Fibroblast of lung (primary cell): ENCODE measurements around the gene SLC44A5.

Experiments
- CTCF ChIP-seq, 2 donors: IDR thresholded peaks in 1 of 2; conservative IDR thresholded peaks in 1 of 2; 1 replicate in 1 of 2; 2 replicates in 1 of 2; pipeline ENCODE4 v1.5.1; 2011 to 2012; ENCODE audit warnings: low read length in 2 of 2, control low read depth in 1 of 2, inconsistent platforms in 1 of 2, low read depth in 1 of 2, mild to moderate bottlenecking in 1 of 2
- EZH2 ChIP-seq: IDR thresholded peaks from 2 replicates; pipeline ENCODE4 v1.5.1; 2012; ENCODE audit warnings: low read length, control low read depth, mild to moderate bottlenecking; ENCODE audit errors: missing control alignments

GRCh38 chr1:75528001-75528400 lies 82.9 kb downstream of the SLC44A5 start:
- TF ChIP-seq CTCF (conservative IDR thresholded peaks at IDR 0.05 in 1 of 2, IDR thresholded peaks at IDR 0.05 in 1 of 2; ENCODE audit: low read depth in 1 of 2, low read length in 2 of 2) (no peak), EZH2 (no peak)
